ENCODE data around the gene ULK1.

The ULK1 gene

GRCh38 chr12:131939007-131939406 lies 44.6 kb downstream of the ULK1 start:
- TF ChIP-seq, protein P1, sequence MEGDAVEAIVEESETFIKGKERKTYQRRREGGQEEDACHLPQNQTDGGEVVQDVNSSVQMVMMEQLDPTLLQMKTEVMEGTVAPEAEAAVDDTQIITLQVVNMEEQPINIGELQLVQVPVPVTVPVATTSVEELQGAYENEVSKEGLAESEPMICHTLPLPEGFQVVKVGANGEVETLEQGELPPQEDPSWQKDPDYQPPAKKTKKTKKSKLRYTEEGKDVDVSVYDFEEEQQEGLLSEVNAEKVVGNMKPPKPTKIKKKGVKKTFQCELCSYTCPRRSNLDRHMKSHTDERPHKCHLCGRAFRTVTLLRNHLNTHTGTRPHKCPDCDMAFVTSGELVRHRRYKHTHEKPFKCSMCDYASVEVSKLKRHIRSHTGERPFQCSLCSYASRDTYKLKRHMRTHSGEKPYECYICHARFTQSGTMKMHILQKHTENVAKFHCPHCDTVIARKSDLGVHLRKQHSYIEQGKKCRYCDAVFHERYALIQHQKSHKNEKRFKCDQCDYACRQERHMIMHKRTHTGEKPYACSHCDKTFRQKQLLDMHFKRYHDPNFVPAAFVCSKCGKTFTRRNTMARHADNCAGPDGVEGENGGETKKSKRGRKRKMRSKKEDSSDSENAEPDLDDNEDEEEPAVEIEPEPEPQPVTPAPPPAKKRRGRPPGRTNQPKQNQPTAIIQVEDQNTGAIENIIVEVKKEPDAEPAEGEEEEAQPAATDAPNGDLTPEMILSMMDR (IDR thresholded peaks at IDR 0.05) = no peak
- TF ChIP-seq ZFX (IDR thresholded peaks at IDR 0.05; ENCODE audit: borderline replicate concordance) = no peak
- no peak overlapping the region; the same call in 1 of the 2 replicates for H3K27ac ChIP-seq

DNA sequence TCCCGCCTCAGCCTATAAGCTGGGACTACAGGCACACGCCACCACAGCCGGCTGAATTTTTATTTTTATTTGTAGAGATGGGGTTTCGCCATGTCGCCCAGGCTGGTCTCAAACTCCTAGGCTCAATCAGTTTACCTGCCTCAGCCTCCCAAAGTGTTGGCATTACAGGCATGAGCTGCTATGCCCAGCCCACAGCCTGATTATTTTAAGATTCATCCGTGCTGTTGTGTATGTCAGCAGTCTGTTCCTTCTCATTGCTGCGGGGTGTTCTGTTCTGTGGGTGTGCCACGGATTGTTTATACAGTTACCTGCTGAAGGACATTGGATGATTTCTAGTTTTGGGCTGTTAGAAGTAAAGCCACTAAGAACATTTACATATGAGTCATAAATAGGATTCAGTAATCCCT lies 45.7 kb downstream of the ULK1 start:
- no peak for TF ChIP-seq ZFX (IDR thresholded peaks at IDR 0.05; ENCODE audit: borderline replicate concordance)
- TF ChIP-seq, protein P1 (IDR thresholded peaks at IDR 0.05) = no peak
- no peak overlapping the region for H3K27ac ChIP-seq

DNA sequence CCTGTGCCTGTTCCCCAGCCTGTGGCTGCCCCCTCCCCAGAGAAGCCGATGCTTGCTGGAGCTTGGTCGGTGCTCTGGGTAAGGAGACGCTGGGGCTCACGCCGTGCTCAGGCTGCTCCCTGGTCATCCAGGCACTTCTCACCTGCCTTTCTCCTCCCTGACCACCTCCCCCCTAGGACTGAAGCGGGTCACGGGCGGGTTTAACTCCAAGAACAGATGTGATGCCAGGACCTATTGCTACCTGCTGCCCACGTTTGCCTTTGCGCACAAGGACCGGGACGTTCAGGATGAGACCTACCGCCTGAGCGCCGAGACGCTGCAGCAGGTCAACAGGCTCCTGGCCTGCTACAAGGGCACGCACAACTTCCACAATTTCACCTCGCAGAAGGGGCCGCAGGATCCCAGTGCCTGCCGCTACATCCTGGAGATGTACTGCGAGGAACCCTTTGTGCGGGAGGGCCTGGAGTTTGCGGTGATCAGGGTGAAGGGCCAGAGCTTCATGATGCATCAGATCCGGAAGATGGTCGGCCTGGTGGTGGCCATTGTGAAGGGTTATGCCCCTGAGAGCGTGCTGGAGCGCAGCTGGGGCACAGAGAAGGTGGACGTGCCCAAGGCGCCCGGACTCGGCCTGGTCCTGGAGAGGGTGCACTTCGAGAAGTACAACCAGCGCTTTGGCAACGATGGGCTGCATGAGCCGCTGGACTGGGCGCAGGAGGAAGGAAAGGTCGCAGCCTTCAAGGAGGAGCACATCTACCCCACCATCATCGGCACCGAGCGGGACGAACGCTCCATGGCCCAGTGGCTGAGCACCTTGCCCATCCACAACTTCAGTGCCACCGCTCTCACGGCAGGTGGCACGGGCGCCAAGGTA lies 46.9 kb downstream of the ULK1 start:
- no peak overlapping the region for H3K27ac ChIP-seq
- TF ChIP-seq, protein P1 (IDR thresholded peaks at IDR 0.05) = no peak
- no peak for TF ChIP-seq ZFX (IDR thresholded peaks at IDR 0.05; ENCODE audit: borderline replicate concordance)

DNA sequence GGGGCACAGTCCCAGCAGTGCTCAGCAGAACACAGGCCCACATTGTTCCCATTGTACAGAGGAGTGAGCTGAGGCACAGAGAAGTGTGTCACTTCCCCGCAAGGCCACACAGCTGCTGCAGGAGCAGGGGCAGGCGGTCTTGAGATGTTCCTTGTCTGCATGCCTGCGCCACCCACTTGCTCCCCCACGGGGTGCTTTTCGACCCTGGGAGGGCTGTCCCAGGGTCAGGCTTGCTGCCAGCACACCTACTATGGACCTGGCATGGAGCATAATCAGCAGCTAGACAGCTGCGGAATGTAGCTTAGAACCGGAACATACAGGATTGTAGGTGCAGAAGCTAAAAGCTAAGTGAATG lies 47.5 kb downstream of the ULK1 start:
- H3K27ac ChIP-seq = no peak overlapping the region
- TF ChIP-seq, protein P1 (IDR thresholded peaks at IDR 0.05) = no peak
- no peak for TF ChIP-seq ZFX (IDR thresholded peaks at IDR 0.05; ENCODE audit: borderline replicate concordance)

- TF ChIP-seq ZFX (IDR thresholded peaks at IDR 0.05; ENCODE audit: borderline replicate concordance) = no peak
- TF ChIP-seq, protein P1 (IDR thresholded peaks at IDR 0.05) = no peak
- no peak overlapping the region for H3K27ac ChIP-seq
Measured at GRCh38 chr12:131942671-131943070, 48.2 kb downstream of the ULK1 start.

DNA sequence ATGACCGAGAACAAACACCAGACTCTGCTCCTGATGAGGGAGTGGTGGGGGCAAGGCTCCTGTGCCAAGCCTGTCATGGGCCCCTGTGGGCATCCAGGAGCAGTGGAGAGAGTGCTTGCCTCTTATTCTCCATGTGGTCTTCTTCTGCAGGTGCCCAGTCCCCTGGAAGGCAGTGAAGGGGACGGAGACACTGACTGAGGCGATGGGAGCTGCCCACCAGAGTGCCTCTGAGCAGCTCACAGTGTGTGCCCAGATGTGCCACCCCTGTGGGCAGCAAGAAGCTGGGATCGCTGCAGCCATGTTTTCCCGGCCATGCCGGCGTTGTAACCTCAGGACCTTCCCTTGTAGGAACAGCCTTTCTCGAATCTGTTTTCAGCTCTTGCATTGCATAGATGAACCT lies 49.0 kb downstream of the ULK1 start:
- TF ChIP-seq ZFX (IDR thresholded peaks at IDR 0.05; ENCODE audit: borderline replicate concordance) = no peak
- TF ChIP-seq, protein P1 (IDR thresholded peaks at IDR 0.05) = no peak
- H3K27ac ChIP-seq = no peak overlapping the region

- TF ChIP-seq, protein P1 (IDR thresholded peaks at IDR 0.05) = no peak
- no peak for TF ChIP-seq ZFX (IDR thresholded peaks at IDR 0.05; ENCODE audit: borderline replicate concordance)
- no peak overlapping the region for H3K27ac ChIP-seq
Measured at GRCh38 chr12:131943876-131944275, 49.5 kb downstream of the ULK1 start.
